GM12891 (cell line): ENCODE results near the gene UBE2Q1.
"Not testable (repeated sequence)": the region's sequence is repeated elsewhere in the genome, so short reads cannot be mapped to it uniquely, and the experiment has no call there.

Source experiments
- DNase-seq: peaks from one replicate; pipeline ENCODE4 v3.0.0; 2011; ENCODE audit warnings: low spot score; ENCODE audit not compliant: insufficient read length
- FAIRE-seq: peaks from 2 replicates; lab custom pipeline; 2011; peaks lifted over from hg19 to GRCh38; lab: Jason Lieb, UNC
- PAX5 ChIP-seq: IDR thresholded peaks from 2 replicates; pipeline ENCODE4 v1.6.1; 2011; ENCODE audit warnings: low read length, moderate library complexity, mild to moderate bottlenecking; ENCODE audit not compliant: insufficient read depth, severe bottlenecking
- POLR2A ChIP-seq: IDR thresholded peaks from 2 replicates; pipeline ENCODE4 v1.6.1; 2011; ENCODE audit warnings: low read depth, low read length, control low read depth
- POLR2AphosphoS5 ChIP-seq: IDR thresholded peaks from 2 replicates; pipeline ENCODE4 v1.6.1; 2011; ENCODE audit warnings: low read depth, low read length, control low read depth
- POU2F2 ChIP-seq: IDR thresholded peaks from 2 replicates; pipeline ENCODE4 v1.6.1; 2011; ENCODE audit warnings: low read depth, mild to moderate bottlenecking, control low read depth, low read length, moderate library complexity
- SPI1 ChIP-seq: IDR thresholded peaks from 2 replicates; pipeline ENCODE4 v1.6.1; 2011; ENCODE audit warnings: low read depth, low read length, control low read depth
- TAF1 ChIP-seq: IDR thresholded peaks from 2 replicates; pipeline ENCODE4 v1.6.1; 2011; ENCODE audit warnings: low read depth, low read length, control low read depth

UBE2Q1 gene

GRCh38 chr1:154536570-154536969 is 21.9 kb downstream of the UBE2Q1 start:
- TF ChIP-seq POU2F2 (no peak), POLR2AphosphoS5 (no peak), TAF1 (no peak), SPI1 (no peak), PAX5 (no peak)
- DNase-seq (no peak), FAIRE-seq (no peak)

- DNase-seq, result no peak
- no peak for FAIRE-seq
- no peak for TF ChIP-seq SPI1
- no peak for TF ChIP-seq POLR2AphosphoS5
- no peak for TF ChIP-seq TAF1
- no peak for TF ChIP-seq PAX5
- no peak for TF ChIP-seq POU2F2
- no peak for TF ChIP-seq POLR2A
Observed at GRCh38 chr1:154533952-154534844, 24.3 kb downstream of the UBE2Q1 start.

GRCh38 chr1:154531950-154532349 is 26.5 kb downstream of the UBE2Q1 start:
- not testable (repeated sequence) for FAIRE-seq, DNase-seq

DNA sequence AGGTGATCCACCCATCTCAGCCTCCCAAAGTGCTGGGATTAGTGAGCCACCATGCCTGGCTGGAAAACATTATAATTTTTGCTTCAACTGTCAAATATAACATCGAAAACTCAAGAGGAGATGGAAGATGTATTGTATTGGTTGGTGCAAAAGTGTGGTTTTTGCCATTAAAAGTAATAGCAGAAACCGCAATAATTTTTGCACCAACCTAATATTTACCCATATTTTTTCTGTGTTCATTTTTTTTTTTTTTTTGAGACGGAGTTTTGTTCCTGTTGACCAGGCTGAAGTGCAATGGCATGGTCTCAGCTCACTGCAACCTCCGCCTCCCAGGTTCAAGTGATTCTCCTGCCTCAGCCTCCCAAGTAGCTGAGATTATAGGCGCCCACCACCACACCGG is 29.2 kb downstream of the UBE2Q1 start:
- DNase-seq (no peak), FAIRE-seq (no peak)
- no peak for TF ChIP-seq POU2F2
- no peak for TF ChIP-seq POLR2A
- no peak for TF ChIP-seq TAF1
- TF ChIP-seq POLR2AphosphoS5, result no peak

- TF ChIP-seq POU2F2, result no peak
- TF ChIP-seq POLR2AphosphoS5, result no peak
- no peak for TF ChIP-seq PAX5
- TF ChIP-seq TAF1, result no peak
- TF ChIP-seq POLR2A, result no peak
- TF ChIP-seq SPI1, result no peak
- DNase-seq (no peak), FAIRE-seq (no peak)
Observed at GRCh38 chr1:154527192-154527591, 31.3 kb downstream of the UBE2Q1 start.

DNA sequence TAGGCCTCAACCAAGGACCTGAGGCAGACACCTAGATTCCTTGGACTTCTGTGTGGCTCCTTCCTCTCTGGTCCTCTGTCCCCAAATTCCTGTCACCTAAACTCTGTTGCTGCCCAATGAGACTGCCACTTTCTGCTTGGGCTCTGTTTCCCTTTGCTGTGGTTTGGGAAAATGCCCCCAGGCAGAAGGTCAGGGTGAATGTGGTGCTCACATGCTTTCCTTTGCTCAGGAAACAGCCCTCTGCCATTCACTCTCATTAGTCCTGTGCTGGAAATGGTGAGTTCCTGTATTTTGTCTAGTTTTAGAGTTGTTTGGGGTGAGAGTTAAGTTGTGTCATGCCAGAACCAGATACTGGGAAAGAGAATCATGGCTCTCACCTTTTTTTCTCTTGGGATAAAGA is 33.6 kb downstream of the UBE2Q1 start:
- no peak for FAIRE-seq
- no peak for TF ChIP-seq POLR2AphosphoS5
- TF ChIP-seq TAF1, result no peak
- TF ChIP-seq PAX5, result no peak
- no peak for TF ChIP-seq POU2F2
- no peak for TF ChIP-seq POLR2A
- no peak for TF ChIP-seq SPI1

GRCh38 chr1:154521695-154522094 is 36.8 kb downstream of the UBE2Q1 start:
- TF ChIP-seq PAX5, result no peak
- TF ChIP-seq POLR2AphosphoS5, result no peak
- no peak for TF ChIP-seq POU2F2
- TF ChIP-seq TAF1, result no peak
- no peak for TF ChIP-seq SPI1
- no peak for TF ChIP-seq POLR2A
- DNase-seq (no peak), FAIRE-seq (no peak)

More for the DNA sequence above, 33.6 kb downstream of the UBE2Q1 start:
- no peak for DNase-seq

- no peak for DNase-seq
- no peak for FAIRE-seq
- no peak for TF ChIP-seq SPI1
- TF ChIP-seq PAX5, result no peak
Observed at GRCh38 chr1:154520333-154520732, 38.1 kb downstream of the UBE2Q1 start.

DNA sequence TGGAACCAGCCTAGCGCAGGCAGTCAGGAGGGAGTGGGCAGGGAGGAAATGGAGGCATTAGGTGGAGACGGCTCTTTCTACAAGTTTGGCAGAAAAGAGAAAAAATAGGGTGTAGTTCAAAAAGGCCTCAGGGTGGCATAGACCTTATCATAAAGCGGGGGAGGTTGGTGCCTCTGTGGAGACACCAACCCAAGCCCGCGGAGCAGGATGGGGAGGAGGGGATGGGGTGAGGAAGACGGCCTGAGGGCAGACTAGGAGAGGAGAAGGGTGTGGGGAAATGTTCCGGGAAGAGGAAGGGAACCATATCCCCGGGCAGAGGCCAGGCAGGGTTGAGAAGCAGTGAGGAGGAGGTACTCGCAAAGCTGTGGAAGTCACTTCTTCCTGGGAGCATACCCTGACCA is 38.9 kb downstream of the UBE2Q1 start:
- TF ChIP-seq POLR2A (no peak), SPI1 (no peak), POU2F2 (no peak), TAF1 (no peak)
- no peak for FAIRE-seq
- DNase-seq, result no peak

DNA sequence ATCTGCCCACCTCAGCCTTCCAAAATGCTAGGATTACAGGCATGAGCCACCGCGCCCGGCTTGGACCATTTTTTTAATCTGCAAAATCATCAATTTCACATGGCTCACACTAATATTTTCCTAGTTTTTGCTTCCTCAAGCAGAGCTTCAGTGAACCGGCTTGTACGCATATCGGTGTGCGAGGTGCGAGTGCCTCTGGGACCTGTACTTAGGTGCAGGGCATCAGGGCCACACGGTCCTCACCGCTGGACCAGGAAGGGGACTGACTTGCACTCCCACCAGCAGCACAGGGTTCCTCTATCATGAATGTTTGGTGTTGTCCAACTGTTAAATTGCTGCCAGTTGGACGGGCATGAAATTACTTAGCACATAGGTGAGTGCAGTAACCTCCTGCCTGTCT is 40.8 kb downstream of the UBE2Q1 start:
- TF ChIP-seq TAF1 (no peak), POLR2A (no peak), POU2F2 (no peak)
- DNase-seq (no peak), FAIRE-seq (no peak)

- FAIRE-seq, result no peak
- DNase-seq, result no peak
- no peak for TF ChIP-seq POLR2AphosphoS5
Observed at GRCh38 chr1:154514066-154514553, 44.4 kb downstream of the UBE2Q1 start.
